Activated B cell treated with CpG ODN at 0.5 μM for 24 hours (primary cell): Measurements from ENCODE around the gene RGS7. TPM values are rescaled to one million over a fixed set of nuclear protein-coding genes. Genes with fewer than 3 reads are reported as not detected.

Experiments used
- ATAC-seq: fragments of 200-7000 bp; cut with Tn5 transposase; one replicate; pipeline ENCODE4 v1.10.0; 2021; ENCODE audit warnings: low read depth, mild to moderate bottlenecking, moderate library complexity
- CTCF ChIA-PET: fragments of 350-600 bp; sonication (Branson Sonifier 250); formaldehyde crosslinking; loops from one replicate; lab custom pipeline; 2021; ENCODE audit warnings: antibody characterized with exemption; lab: Charles Lee
- POLR2A ChIA-PET: fragments of 350-600 bp; sonication (Branson Sonifier 250); formaldehyde crosslinking; loops from one replicate; lab custom pipeline; 2021; ENCODE audit warnings: antibody characterized with exemption; lab: Charles Lee
- DNase-seq: peaks from one replicate; pipeline ENCODE4 v3.0.0; 2022
- H3K27ac Mint-ChIP-seq: one replicate; pipeline ENCODE4 v1.8.0; 2020; ENCODE audit warnings: mixed read lengths
- H3K27me3 Mint-ChIP-seq: one replicate; pipeline ENCODE4 v1.8.0; 2021; ENCODE audit warnings: mixed read lengths
- H3K36me3 Mint-ChIP-seq: one replicate; pipeline ENCODE4 v1.8.0; 2021; ENCODE audit warnings: low read depth, mixed read lengths
- H3K4me1 Mint-ChIP-seq: one replicate; pipeline ENCODE4 v1.8.0; 2021; ENCODE audit warnings: mixed read lengths
- H3K4me3 Mint-ChIP-seq: one replicate; pipeline ENCODE4 v1.8.0; 2020; ENCODE audit warnings: mild to moderate bottlenecking, mixed read lengths
- H3K9me3 Mint-ChIP-seq: one replicate; pipeline ENCODE4 v1.8.0; 2020; ENCODE audit warnings: mixed read lengths
- intact Hi-C: fragments of 100-400 bp; cut with micrococcal nuclease; formaldehyde crosslinking; loops from one replicate; pipeline ENCODE4 v1.15.1; 2024
- total RNA-seq: library from RNA; stranded (reverse); gene quantifications from 2 replicates; pipeline ENCODE4 v1.2.3, GENCODE V29; 2022
- TF ChIP-seq, protein P1 (sequence below): fragments of 200-600 bp; IDR thresholded peaks from one replicate; pipeline ENCODE4 v1.8.0; 2022; ENCODE audit warnings: antibody characterized with exemption, mild to moderate bottlenecking

The RGS7 gene
- total RNA-seq, 1 donor from 2014 or later = 0.49 TPM

DNA sequence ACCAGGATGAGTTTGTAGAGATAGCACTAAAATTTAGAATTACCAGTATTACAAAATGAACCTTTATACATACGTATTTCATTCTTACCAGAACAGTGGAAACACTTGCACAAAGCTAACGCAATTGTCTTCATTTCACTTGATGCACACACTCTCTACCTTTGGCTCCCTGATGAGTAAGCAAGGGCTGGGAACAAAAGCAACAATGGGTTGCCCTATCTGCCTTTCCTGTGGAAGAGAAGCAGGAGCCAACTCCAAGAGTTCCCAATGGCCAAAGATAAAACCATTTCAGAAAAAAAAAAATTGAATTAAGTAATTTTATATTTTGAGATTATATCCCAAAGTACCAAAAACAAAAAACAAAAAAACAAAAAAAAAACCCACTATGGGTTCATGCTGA lies 401.0 kb downstream of the RGS7 start:
- Mint-ChIP-seq H3K36me3 (no peaks in the 10 kb centered on the region), H3K4me3 (no peak overlapping the region), H3K9me3 (peaks cover 2% of the 10 kb centered on the region), H3K27ac (no peak overlapping the region), H3K27me3 (no peaks in the 10 kb centered on the region), H3K4me1 (no peaks in the 10 kb centered on the region)
- DNase-seq (no peak), ATAC-seq (no peak)
- CTCF ChIA-PET = no interaction called here
- POLR2A ChIA-PET = no interaction called here
- TF ChIP-seq, protein P1, sequence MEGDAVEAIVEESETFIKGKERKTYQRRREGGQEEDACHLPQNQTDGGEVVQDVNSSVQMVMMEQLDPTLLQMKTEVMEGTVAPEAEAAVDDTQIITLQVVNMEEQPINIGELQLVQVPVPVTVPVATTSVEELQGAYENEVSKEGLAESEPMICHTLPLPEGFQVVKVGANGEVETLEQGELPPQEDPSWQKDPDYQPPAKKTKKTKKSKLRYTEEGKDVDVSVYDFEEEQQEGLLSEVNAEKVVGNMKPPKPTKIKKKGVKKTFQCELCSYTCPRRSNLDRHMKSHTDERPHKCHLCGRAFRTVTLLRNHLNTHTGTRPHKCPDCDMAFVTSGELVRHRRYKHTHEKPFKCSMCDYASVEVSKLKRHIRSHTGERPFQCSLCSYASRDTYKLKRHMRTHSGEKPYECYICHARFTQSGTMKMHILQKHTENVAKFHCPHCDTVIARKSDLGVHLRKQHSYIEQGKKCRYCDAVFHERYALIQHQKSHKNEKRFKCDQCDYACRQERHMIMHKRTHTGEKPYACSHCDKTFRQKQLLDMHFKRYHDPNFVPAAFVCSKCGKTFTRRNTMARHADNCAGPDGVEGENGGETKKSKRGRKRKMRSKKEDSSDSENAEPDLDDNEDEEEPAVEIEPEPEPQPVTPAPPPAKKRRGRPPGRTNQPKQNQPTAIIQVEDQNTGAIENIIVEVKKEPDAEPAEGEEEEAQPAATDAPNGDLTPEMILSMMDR = no peak
- intact Hi-C loops = no loop called here

DNA sequence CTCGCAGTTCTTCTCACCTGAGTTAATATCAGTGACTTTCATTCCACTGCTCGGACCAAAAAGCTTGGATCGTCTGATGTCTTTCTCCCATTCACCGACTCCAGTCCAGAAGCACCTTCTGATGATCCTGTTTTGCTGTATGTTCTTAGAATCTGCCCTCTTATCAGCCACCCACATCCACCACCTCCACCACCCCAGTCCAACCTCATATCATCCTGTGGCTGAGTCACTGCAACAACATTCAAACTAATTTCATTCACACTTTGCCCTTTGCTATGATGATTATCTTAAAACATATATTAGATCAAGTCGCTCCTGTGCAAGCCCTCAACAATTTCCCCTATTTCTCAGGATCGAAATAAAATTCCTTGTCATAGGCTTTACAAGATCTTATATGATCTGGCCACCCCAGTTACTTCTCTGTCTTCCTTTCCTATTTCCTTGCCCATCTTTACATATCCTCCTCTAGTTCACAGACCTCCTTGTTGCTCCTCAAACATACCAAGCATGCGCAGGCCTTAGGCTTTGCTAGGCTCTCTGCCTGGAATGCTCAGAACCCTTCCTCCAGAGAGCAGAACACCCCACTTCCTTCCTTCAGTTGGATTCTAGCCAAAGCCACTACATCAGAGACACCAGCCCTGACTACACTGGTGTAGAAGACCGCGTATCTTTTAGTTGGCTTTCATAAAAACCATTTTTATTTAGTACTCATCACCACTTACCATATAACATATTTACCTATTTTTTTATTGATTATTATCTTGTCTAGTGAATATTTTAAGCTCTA lies 409.4 kb downstream of the RGS7 start:
- intact Hi-C loops = loop anchor here (5.0 kb wide), 1 partner anchor 60 kb away; no protein-coding TSS in a partner anchor
- no peaks in the 10 kb centered on the region for H3K36me3 Mint-ChIP-seq

DNA sequence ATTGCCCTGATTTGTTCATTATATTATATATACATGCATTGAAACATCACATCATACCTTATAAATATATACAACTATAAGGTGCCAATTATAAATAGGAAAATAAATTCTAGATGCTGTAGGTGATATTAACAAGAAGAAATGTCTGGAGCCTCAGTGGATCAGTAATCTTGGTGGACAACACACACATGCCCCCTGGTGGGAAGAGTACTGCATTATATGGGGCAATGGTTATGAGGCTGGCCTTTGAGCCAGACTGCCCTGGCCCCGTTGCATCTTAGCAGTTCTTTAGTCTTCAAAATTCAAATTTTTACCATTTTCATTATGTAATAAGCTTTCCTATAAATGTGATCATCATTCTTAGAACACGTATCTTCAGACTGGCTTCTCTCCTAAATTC lies 410.1 kb downstream of the RGS7 start:
- intact Hi-C loops = loop anchor here (5.0 kb wide), 1 partner anchor 60 kb away; no protein-coding TSS in a partner anchor
- ChIA-PET CTCF (no interaction called here), POLR2A (no interaction called here)
- H3K4me3 Mint-ChIP-seq = no peak overlapping the region
- H3K27me3 Mint-ChIP-seq = no peaks in the 10 kb centered on the region
- H3K9me3 Mint-ChIP-seq = peaks cover 2% of the 10 kb centered on the region
- no peak for ATAC-seq
- no peaks in the 10 kb centered on the region for H3K36me3 Mint-ChIP-seq
- TF ChIP-seq, protein P1 = no peak
- no peak for DNase-seq
- H3K4me1 Mint-ChIP-seq = no peaks in the 10 kb centered on the region
- no peak overlapping the region for H3K27ac Mint-ChIP-seq

More for the DNA sequence above, 409.4 kb downstream of the RGS7 start:
- POLR2A ChIA-PET = no interaction called here
- H3K9me3 Mint-ChIP-seq = peaks cover 2% of the 10 kb centered on the region
- no peak overlapping the region for H3K4me3 Mint-ChIP-seq
- no peak for ATAC-seq
- H3K27ac Mint-ChIP-seq = no peak overlapping the region
- no peaks in the 10 kb centered on the region for H3K4me1 Mint-ChIP-seq
- CTCF ChIA-PET = no interaction called here
- DNase-seq = no peak
- TF ChIP-seq, protein P1 = no peak
- H3K27me3 Mint-ChIP-seq = no peaks in the 10 kb centered on the region

DNA sequence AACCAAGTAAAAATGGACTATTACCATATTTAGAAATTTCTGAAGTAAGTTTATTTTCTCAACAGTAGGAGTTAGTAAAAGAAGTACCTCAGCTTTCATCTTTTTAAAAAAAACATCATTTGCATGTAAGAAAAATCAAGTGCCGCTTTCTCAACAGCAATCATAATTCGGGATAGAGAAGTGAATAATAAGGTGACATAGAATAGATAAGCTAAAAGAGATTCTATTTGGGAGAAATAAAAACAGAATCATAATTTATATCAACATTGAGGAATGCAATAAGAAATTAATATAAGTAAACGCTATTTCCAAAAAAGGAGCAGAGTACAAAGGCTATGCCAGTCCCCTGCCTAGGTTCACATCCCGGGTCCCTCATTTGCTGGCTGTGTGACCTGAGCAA lies 414.1 kb downstream of the RGS7 start:
- ChIA-PET POLR2A (no interaction called here), CTCF (no interaction called here)
- no peak for ATAC-seq
- TF ChIP-seq, protein P1 = no peak
- Mint-ChIP-seq H3K27ac (no peak overlapping the region), H3K27me3 (no peaks in the 10 kb centered on the region), H3K36me3 (no peaks in the 10 kb centered on the region), H3K4me3 (no peak overlapping the region), H3K9me3 (peaks cover 4% of the 10 kb centered on the region), H3K4me1 (no peaks in the 10 kb centered on the region)
- intact Hi-C loops = no loop called here
- DNase-seq = no peak

DNA sequence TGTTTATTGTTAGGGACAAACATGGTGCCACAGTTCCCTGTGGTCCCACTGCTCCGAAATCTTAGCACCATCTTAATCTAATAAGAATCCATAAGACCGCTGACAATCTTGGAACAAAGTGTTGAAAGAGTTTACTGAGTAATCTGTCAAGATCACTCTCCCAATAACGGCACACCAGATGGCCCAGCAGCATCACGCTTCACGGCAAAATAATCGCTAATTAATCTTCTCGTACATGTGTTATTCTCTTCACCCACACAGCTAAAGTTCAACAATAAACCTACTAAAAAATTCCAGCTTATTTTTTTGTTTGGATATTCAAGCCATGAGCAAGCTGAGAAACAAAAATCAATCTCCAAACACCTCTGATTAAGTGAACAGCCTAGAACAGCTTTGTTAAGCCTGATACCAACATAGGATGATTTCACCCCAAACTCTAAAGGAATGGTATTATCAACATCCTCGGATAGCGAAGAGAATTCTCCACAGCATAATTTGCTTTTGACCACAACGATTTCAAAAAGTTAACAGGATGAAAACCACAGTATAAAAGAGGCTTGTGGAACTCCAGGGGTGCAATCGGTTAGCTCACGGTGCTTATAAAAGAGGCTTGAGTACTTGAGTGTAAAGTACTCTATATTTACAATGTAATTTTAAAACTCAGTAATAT lies 415.2 kb downstream of the RGS7 start:
- Mint-ChIP-seq H3K4me3 (no peak overlapping the region), H3K27me3 (no peaks in the 10 kb centered on the region), H3K27ac (no peak overlapping the region), H3K36me3 (no peaks in the 10 kb centered on the region), H3K4me1 (no peaks in the 10 kb centered on the region), H3K9me3 (peaks cover 9% of the 10 kb centered on the region)
- DNase-seq = no peak
- ChIA-PET POLR2A (no interaction called here), CTCF (no interaction called here)
- no peak for ATAC-seq
- TF ChIP-seq, protein P1 = no peak
- intact Hi-C loops = no loop called here
